ENCODE data around the gene CD8A.

CD8A gene

DNA sequence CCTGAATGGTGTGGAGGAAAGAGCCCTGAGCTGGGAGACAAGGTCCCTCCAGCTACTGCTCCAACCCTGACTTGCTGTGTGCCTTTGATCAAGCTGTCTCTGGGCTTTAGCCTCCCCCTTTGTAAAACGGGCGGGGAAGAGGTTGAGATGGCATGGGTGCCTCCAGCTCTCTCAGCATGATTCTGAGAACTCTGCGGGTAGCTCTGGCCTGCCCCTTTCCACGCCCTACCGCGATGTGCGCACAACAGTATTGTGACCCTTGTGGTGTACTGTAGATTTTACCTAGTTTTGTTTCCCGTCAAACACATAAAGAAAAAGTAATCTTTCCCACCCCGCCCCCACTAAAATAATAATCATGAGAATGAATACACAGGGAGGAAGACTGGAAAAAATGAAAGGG, 5.3 kb downstream of the CD8A start:
- Histone ChIP-seq H3K9ac (ENCODE audit: low read length) (no peak overlapping the region), H3K9me3 (ENCODE audit: control insufficient read depth, low read length) (no peaks in the 10 kb centered on the region), H3K4me3 (ENCODE audit: low read length) (no peak overlapping the region), H3K27me3 (ENCODE audit: control insufficient read depth, insufficient read depth, low read length) (peaks cover 38% of the 10 kb centered on the region), H3K36me3 (ENCODE audit: control insufficient read depth, insufficient read depth, low read length) (no peaks in the 10 kb centered on the region), H3K4me1 (ENCODE audit: control insufficient read depth, insufficient read depth, low read length) (peaks cover 6% of the 10 kb centered on the region)

DNA sequence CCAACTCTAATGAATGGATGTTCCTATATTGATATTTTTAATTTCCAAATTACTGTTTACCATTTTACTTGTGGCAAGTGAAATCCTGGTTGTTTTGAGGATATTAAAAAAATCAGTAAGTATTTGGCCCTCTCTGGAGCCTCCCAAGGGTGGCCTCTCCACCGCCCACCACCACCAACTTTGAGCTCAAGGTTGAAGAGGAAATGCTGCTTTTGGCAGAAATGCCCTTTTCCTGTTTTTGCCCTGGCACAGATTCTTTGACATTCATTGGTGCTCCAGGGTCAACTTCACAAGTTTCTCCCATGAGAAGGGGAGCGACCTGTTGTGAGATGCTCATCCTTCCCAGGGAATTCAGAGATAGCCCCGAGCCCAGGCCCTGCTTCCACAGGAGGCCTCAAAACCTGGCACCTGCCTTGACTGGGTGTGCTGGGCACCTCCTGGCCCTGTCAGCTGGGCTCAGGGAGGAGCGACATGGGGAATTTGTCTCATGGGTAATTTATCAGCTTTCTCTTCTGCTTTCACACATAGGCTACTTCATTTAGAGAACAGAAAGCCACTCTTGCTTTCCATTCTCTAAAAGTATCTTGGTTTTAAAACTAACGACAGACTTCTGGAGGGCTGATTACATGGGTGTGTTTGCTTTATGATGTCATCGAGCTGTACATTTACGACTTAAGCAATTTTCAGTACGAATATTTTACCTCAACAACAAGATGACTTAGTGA, 6.9 kb downstream of the CD8A start:
- no peaks in the 10 kb centered on the region for H3K36me3 ChIP-seq (ENCODE audit: control insufficient read depth, insufficient read depth, low read length)
- no peak overlapping the region for H3K4me3 ChIP-seq (ENCODE audit: low read length)
- peaks cover 22% of the 10 kb centered on the region for H3K27me3 ChIP-seq (ENCODE audit: control insufficient read depth, insufficient read depth, low read length)
- H3K9ac ChIP-seq (ENCODE audit: low read length): no peak overlapping the region
- no peaks in the 10 kb centered on the region for H3K9me3 ChIP-seq (ENCODE audit: control insufficient read depth, low read length)
- no peaks in the 10 kb centered on the region for H3K4me1 ChIP-seq (ENCODE audit: control insufficient read depth, insufficient read depth, low read length)

DNA sequence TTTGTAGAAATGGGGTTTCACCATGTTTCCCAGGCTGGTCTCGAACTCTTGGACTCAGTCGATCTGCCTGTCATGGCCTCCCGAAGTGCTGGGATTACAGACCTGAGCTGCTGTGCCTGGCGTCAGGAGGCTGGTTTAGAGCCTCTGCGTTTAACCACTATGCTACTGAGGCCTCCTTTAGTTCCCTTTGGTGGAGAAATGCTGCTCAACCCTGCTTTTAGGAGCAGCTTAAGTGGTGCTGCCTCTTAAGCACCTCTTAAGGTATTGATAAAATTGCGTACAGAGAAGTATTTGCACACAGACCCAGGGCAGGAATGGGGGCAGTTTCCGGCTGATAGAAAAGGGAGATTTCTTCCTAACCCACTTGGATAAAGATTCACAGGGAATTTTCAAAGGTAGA, 8.0 kb downstream of the CD8A start:
- Histone ChIP-seq H3K9me3 (ENCODE audit: control insufficient read depth, low read length) (no peaks in the 10 kb centered on the region), H3K4me3 (ENCODE audit: low read length) (no peak overlapping the region), H3K27me3 (ENCODE audit: control insufficient read depth, insufficient read depth, low read length) (peaks cover 12% of the 10 kb centered on the region), H3K36me3 (ENCODE audit: control insufficient read depth, insufficient read depth, low read length) (no peaks in the 10 kb centered on the region), H3K4me1 (ENCODE audit: control insufficient read depth, insufficient read depth, low read length) (no peaks in the 10 kb centered on the region), H3K9ac (ENCODE audit: low read length) (no peak overlapping the region)

DNA sequence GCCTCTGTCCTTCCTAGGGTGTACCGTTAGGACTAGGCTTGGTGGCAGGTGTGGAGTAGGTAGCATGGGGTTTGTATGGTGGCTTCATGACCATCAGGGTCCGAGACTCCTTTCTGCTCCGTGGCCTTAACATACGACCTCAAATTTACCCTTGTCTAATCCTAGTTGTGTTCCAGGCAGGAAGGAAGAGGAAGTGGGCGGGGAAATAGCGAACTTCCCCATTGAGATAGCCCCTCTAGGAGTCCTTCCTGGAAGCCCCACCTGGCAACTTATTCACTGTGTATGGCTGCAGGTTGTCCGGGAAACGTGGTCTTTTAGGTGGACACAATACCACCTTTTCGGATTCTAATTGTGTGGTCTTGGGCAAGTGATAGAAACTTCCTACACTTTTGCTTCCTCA, 9.3 kb downstream of the CD8A start:
- no peak overlapping the region for H3K9ac ChIP-seq (ENCODE audit: low read length)
- no peak overlapping the region for H3K4me3 ChIP-seq (ENCODE audit: low read length)
- H3K9me3 ChIP-seq (ENCODE audit: control insufficient read depth, low read length): no peaks in the 10 kb centered on the region
- H3K4me1 ChIP-seq (ENCODE audit: control insufficient read depth, insufficient read depth, low read length): no peaks in the 10 kb centered on the region
- H3K27me3 ChIP-seq (ENCODE audit: control insufficient read depth, insufficient read depth, low read length): peaks cover 5% of the 10 kb centered on the region
- H3K36me3 ChIP-seq (ENCODE audit: control insufficient read depth, insufficient read depth, low read length): no peaks in the 10 kb centered on the region

DNA sequence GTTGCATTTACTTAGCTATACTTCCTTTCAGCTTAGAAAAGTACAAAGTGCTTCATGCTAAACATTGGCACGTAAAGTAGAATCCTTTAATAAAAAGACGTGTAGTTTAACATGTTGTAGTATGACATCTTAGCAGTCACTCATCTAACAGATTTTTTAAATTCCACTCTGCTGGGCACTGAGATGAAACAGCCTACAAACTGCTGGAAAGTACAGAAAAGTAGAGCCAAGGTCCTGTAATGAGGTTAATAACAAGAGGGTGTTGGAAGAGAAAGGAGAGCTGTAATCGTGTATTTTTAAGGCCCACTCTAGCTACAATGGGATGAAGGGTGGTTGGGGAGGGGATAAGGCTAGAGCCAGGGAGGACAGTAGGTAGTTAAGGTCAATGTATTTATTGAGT, 10.7 kb downstream of the CD8A start:
- Histone ChIP-seq H3K9me3 (ENCODE audit: control insufficient read depth, low read length) (no peaks in the 10 kb centered on the region), H3K4me3 (ENCODE audit: low read length) (no peak overlapping the region), H3K27me3 (ENCODE audit: control insufficient read depth, insufficient read depth, low read length) (no peaks in the 10 kb centered on the region), H3K9ac (ENCODE audit: low read length) (no peak overlapping the region), H3K4me1 (ENCODE audit: control insufficient read depth, insufficient read depth, low read length) (no peaks in the 10 kb centered on the region), H3K36me3 (ENCODE audit: control insufficient read depth, insufficient read depth, low read length) (no peaks in the 10 kb centered on the region)

DNA sequence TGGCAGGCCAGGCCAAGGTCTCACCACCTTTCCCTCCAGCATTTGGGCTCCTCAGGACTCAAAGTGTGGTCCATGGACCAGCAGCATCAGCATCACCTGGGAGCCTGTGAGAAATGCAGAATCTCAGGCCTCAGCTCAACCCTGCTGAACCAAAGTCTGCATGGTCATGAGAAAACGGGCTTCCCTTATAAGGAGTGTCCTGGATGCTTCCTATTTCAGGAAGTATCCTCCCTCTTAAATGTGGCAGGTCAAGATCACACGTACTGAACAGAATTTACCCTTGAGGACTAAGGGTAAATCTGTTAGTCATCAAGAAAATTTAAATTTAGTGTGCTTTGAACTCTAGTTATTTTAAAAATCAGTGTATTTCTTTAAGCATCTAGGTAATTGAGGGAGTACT, 11.8 kb downstream of the CD8A start:
- Histone ChIP-seq H3K4me3 (ENCODE audit: low read length) (no peak overlapping the region), H3K9me3 (ENCODE audit: control insufficient read depth, low read length) (no peaks in the 10 kb centered on the region)

DNA sequence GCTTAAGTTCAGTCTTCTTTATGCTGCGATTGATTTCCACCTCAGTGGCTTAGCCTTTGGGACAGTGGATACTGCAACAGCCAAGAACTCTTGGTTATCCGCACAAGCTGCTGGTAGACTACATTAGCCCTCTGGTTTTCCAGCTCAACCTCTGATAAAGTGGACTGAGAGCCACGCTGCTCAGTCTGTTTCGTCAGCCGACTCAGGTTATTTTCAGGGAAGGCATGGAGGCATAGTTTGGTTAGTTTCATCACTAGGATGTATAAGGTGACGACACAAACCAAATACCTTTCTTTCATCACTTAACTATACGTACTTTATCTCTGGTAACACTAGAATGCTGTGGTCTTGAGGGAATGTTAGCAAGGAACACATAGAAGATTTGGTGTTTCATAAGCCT, 14.2 kb downstream of the CD8A start:
- Histone ChIP-seq H3K9ac (ENCODE audit: low read length) (no peak overlapping the region), H3K4me1 (ENCODE audit: control insufficient read depth, insufficient read depth, low read length) (no peaks in the 10 kb centered on the region), H3K27me3 (ENCODE audit: control insufficient read depth, insufficient read depth, low read length) (no peaks in the 10 kb centered on the region), H3K9me3 (ENCODE audit: control insufficient read depth, low read length) (no peaks in the 10 kb centered on the region), H3K36me3 (ENCODE audit: control insufficient read depth, insufficient read depth, low read length) (no peaks in the 10 kb centered on the region), H3K4me3 (ENCODE audit: low read length) (no peak overlapping the region)

More for the DNA sequence above, 11.8 kb downstream of the CD8A start:
- no peaks in the 10 kb centered on the region for H3K36me3 ChIP-seq (ENCODE audit: control insufficient read depth, insufficient read depth, low read length)
- no peak overlapping the region for H3K9ac ChIP-seq (ENCODE audit: low read length)
- no peaks in the 10 kb centered on the region for H3K4me1 ChIP-seq (ENCODE audit: control insufficient read depth, insufficient read depth, low read length)
- no peaks in the 10 kb centered on the region for H3K27me3 ChIP-seq (ENCODE audit: control insufficient read depth, insufficient read depth, low read length)

DNA sequence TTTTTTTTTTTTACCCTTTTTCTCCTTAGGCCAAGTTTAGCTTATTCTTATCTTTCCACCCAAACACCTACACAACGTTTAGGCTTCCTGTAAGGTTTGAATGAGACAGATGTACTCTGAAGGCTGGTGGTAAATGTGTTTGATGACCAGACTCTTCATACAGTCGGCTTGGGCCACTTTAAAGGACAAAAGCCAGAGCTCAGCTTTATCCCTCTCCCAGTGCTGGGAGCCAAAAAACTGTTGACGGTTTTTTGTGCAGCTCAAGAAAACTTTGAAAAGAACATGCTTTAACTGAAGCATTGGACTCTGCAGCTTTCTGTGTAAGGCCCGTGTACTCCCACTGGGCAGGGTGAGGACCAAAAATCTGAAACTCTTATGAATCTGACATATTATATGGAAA, 15.4 kb downstream of the CD8A start:
- Histone ChIP-seq H3K4me3 (ENCODE audit: low read length) (no peak overlapping the region), H3K27me3 (ENCODE audit: control insufficient read depth, insufficient read depth, low read length) (no peaks in the 10 kb centered on the region), H3K4me1 (ENCODE audit: control insufficient read depth, insufficient read depth, low read length) (no peaks in the 10 kb centered on the region), H3K9ac (ENCODE audit: low read length) (no peak overlapping the region), H3K36me3 (ENCODE audit: control insufficient read depth, insufficient read depth, low read length) (no peaks in the 10 kb centered on the region), H3K9me3 (ENCODE audit: control insufficient read depth, low read length) (no peaks in the 10 kb centered on the region)

DNA sequence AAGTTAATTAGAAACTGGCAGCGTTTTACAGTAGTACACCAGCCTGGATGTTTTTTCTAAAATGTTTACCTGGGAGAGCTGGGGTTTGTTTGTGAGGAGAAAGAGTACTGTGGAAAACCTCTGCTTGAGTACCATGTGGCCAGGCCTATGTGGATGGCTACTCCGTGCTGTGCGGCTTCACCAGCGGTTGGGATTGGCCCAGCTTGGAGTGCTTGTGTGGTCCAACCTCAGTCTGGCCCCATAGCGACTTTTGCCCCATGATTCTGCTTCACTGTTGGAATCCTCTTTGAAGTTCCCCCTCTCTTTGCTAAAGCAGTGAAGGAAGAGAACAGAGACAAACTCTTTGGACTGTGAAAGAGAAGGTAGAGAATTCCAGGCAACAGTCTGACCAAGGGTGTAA, 15.9 kb downstream of the CD8A start:
- no peak overlapping the region for H3K9ac ChIP-seq (ENCODE audit: low read length)
- no peak overlapping the region for H3K4me3 ChIP-seq (ENCODE audit: low read length)
- no peaks in the 10 kb centered on the region for H3K9me3 ChIP-seq (ENCODE audit: control insufficient read depth, low read length)
- H3K36me3 ChIP-seq (ENCODE audit: control insufficient read depth, insufficient read depth, low read length): no peaks in the 10 kb centered on the region
- H3K4me1 ChIP-seq (ENCODE audit: control insufficient read depth, insufficient read depth, low read length): no peaks in the 10 kb centered on the region
- H3K27me3 ChIP-seq (ENCODE audit: control insufficient read depth, insufficient read depth, low read length): no peaks in the 10 kb centered on the region

DNA sequence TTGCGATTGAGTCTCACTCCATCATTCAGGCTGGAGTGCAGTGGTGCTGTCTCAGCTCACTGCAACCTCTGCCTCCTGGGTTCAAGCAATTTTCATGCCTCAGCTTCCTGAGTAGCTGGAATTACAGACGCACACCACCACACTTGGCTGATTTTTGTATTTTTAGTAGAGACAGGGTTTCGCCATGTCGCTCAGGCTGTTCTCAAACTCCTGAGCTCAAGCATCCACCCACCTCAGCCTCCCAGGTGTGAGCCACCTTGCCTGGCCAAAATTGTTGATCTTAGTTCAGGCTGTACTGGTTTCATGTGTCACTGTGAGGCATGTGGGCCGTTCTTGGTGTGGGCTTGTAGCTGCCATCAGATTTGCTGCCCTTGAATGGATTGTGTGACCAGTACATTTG, 18.1 kb downstream of the CD8A start:
- no peaks in the 10 kb centered on the region for H3K9me3 ChIP-seq (ENCODE audit: control insufficient read depth, low read length)
- no peaks in the 10 kb centered on the region for H3K27me3 ChIP-seq (ENCODE audit: control insufficient read depth, insufficient read depth, low read length)
- H3K4me3 ChIP-seq (ENCODE audit: low read length): no peak overlapping the region
- H3K4me1 ChIP-seq (ENCODE audit: control insufficient read depth, insufficient read depth, low read length): no peaks in the 10 kb centered on the region
- no peak overlapping the region for H3K9ac ChIP-seq (ENCODE audit: low read length)
- peaks cover 9% of the 10 kb centered on the region for H3K36me3 ChIP-seq (ENCODE audit: control insufficient read depth, insufficient read depth, low read length)

DNA sequence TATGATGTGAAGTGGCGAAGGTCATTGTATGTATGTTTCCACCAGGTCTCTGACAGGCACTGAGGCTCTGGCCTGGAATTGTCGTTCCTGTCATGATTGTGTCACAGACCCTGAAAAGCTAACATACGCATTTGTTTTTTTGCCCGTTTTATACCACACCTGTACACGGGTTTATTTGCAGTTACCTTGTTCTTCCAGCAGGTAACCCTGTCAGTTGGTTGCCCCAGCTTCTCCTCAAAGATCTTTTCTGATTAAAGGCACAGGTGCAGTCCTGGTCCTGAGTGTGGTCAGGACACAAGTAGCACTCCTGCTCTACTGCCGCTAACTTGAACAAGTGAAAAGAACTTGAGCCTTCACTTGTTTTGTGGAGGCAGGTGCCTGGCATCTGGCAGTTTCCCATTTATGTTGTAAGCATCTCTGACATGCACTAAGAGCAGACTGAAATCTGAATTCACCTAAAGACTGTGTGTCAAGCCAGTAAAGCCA, 19.9 kb downstream of the CD8A start:
- Histone ChIP-seq H3K9me3 (ENCODE audit: control insufficient read depth, low read length) (no peaks in the 10 kb centered on the region), H3K4me1 (ENCODE audit: control insufficient read depth, insufficient read depth, low read length) (no peaks in the 10 kb centered on the region), H3K36me3 (ENCODE audit: control insufficient read depth, insufficient read depth, low read length) (peaks cover 9% of the 10 kb centered on the region), H3K27me3 (ENCODE audit: control insufficient read depth, insufficient read depth, low read length) (no peaks in the 10 kb centered on the region), H3K9ac (ENCODE audit: low read length) (no peak overlapping the region), H3K4me3 (ENCODE audit: low read length) (no peak overlapping the region)

DNA sequence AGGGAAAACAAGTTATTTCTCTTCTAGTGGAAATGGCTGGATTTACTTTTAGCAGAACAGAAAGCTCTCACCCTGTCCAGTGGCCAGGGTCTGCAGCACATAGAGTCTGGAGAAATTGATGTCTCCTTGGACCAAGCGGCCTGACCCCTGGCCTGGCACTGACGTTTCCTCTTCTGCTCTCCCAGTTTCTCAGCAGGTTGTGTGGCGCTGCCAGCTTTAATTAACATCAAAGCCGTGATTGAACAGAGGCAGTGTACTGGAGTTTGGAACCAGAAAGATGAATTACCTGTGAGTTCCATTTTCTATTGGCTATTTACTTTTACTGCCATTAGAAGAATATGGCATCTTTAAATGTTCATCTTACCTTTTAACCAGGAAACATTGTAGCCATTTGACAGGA, 20.9 kb downstream of the CD8A start:
- Histone ChIP-seq H3K4me1 (ENCODE audit: control insufficient read depth, insufficient read depth, low read length) (no peaks in the 10 kb centered on the region), H3K9me3 (ENCODE audit: control insufficient read depth, low read length) (no peaks in the 10 kb centered on the region), H3K4me3 (ENCODE audit: low read length) (no peak overlapping the region), H3K36me3 (ENCODE audit: control insufficient read depth, insufficient read depth, low read length) (peaks cover 9% of the 10 kb centered on the region), H3K27me3 (ENCODE audit: control insufficient read depth, insufficient read depth, low read length) (no peaks in the 10 kb centered on the region), H3K9ac (ENCODE audit: low read length) (no peak overlapping the region)
